ENCODE data around the gene ITGAE. TPM values are rescaled to one million over a fixed set of nuclear protein-coding genes. Genes with fewer than 3 reads are reported as not detected.

The ITGAE gene
- total RNA-seq, 4 donors from 2014 or later, result 2.8 to 46.8 (median 14.2) TPM

GRCh38 chr17:3799181-3799945, 1.6 kb downstream of the ITGAE start:
- Histone ChIP-seq H3K4me1 (no peaks in the 10 kb centered on the region), H3K27me3 (no peaks in the 10 kb centered on the region), H3K9me3 (no peaks in the 10 kb centered on the region), H3K27ac (no peak overlapping the region), H3K4me3 (no peak overlapping the region), H3K36me3 (no peaks in the 10 kb centered on the region)
- no peak for DNase-seq
- intact Hi-C loops (cut with DNase I; ENCODE audit: low total_unique reads), result no loop called here
- no peak for TF ChIP-seq POLR2A (IDR thresholded peaks at IDR 0.05)

DNA sequence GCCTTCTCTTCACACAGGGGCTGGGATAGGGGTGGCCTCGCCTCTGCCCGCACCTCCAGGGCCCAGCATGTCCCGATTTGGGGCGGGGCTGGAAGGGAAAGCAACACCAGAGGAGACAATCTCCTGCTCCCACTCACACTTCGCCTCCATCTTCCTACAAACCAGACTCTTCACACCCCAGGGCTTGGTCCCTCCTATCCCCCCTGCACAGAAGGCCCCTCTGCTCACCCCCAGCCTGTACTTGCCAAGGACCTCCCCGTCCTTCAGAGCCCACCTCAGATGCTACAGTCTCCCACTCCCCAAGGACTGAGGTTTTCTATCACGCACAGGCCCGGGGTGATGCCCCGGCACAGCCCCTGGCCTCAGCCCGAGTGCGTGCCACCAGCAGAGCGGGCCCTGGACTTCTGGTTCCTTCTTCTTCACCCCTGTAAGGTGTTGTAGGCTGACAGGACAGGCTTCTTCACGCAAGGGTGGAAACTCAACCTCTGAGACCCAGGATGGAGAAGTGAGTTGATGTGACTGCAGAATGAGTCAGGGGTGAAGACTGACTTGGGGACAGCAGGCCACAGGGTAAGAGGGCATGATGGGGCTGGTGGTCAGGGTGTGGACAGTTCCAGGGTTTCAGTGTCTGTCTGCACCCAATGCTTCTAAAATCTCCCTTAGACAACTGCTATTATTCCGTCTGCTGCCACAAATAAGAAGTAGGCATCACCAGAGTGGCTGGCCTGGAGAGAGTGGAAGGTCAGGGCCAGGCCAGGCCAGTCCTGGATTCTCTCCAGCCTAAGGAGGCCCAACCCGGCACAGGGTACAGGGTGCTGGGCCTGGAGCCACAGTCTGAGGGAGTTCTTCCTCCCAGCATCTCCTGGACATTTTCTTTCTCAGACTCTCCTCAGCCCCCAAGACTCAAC, 2.5 kb downstream of the ITGAE start:
- Histone ChIP-seq H3K9me3 (no peaks in the 10 kb centered on the region), H3K27ac (no peak overlapping the region), H3K36me3 (no peaks in the 10 kb centered on the region), H3K27me3 (no peaks in the 10 kb centered on the region), H3K4me3 (no peak overlapping the region), H3K4me1 (no peaks in the 10 kb centered on the region)
- DNase-seq, result no peak
- intact Hi-C loops (cut with DNase I; ENCODE audit: low total_unique reads), result no loop called here
- TF ChIP-seq, protein P1, sequence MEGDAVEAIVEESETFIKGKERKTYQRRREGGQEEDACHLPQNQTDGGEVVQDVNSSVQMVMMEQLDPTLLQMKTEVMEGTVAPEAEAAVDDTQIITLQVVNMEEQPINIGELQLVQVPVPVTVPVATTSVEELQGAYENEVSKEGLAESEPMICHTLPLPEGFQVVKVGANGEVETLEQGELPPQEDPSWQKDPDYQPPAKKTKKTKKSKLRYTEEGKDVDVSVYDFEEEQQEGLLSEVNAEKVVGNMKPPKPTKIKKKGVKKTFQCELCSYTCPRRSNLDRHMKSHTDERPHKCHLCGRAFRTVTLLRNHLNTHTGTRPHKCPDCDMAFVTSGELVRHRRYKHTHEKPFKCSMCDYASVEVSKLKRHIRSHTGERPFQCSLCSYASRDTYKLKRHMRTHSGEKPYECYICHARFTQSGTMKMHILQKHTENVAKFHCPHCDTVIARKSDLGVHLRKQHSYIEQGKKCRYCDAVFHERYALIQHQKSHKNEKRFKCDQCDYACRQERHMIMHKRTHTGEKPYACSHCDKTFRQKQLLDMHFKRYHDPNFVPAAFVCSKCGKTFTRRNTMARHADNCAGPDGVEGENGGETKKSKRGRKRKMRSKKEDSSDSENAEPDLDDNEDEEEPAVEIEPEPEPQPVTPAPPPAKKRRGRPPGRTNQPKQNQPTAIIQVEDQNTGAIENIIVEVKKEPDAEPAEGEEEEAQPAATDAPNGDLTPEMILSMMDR (IDR thresholded peaks at IDR 0.05), result no peak
- no peak for TF ChIP-seq POLR2A (IDR thresholded peaks at IDR 0.05)

DNA sequence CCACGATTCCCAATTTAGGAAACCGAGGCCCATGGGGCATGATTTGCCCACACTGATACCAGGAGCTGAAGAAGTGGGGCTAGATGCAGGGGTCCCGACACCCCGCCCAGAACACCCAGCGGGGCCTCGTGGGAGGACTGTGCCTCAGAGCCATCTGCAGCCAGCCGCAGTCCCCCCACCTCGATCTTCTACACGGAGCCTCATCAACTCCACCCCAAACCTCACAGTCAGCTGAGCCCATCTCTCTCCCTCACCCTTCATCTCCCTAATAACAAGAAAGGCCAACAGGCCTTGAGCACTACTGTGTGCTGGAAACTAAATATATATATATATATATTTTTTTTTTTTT, 4.2 kb downstream of the ITGAE start:
- H3K4me3 ChIP-seq, result no peak overlapping the region
- DNase-seq, result no peak
- H3K27ac ChIP-seq, result no peak overlapping the region
- TF ChIP-seq, protein P1 (IDR thresholded peaks at IDR 0.05), result no peak
- TF ChIP-seq POLR2A (IDR thresholded peaks at IDR 0.05), result no peak
- intact Hi-C loops (cut with DNase I; ENCODE audit: low total_unique reads), result no loop called here
- H3K4me1 ChIP-seq, result no peaks in the 10 kb centered on the region
- no peaks in the 10 kb centered on the region for H3K27me3 ChIP-seq
- H3K36me3 ChIP-seq, result no peaks in the 10 kb centered on the region
- H3K9me3 ChIP-seq, result no peaks in the 10 kb centered on the region

- intact Hi-C loops (cut with DNase I; ENCODE audit: low total_unique reads), result no loop called here
- DNase-seq, result no peak
- H3K27ac ChIP-seq, result no peak overlapping the region
- H3K9me3 ChIP-seq, result no peaks in the 10 kb centered on the region
- H3K36me3 ChIP-seq, result no peaks in the 10 kb centered on the region
- no peaks in the 10 kb centered on the region for H3K27me3 ChIP-seq
- TF ChIP-seq POLR2A (IDR thresholded peaks at IDR 0.05), result no peak
- TF ChIP-seq, protein P1 (IDR thresholded peaks at IDR 0.05), result no peak
- H3K4me1 ChIP-seq, result no peaks in the 10 kb centered on the region
- no peak overlapping the region for H3K4me3 ChIP-seq
These were observed 4.7 kb downstream of the ITGAE start for GRCh38 chr17:3796110-3796821.

GRCh38 chr17:3795390-3796102, 5.4 kb downstream of the ITGAE start:
- Histone ChIP-seq H3K4me1 (no peaks in the 10 kb centered on the region), H3K9me3 (no peaks in the 10 kb centered on the region), H3K27me3 (no peaks in the 10 kb centered on the region), H3K27ac (no peak overlapping the region), H3K36me3 (no peaks in the 10 kb centered on the region), H3K4me3 (no peak overlapping the region)
- no peak for DNase-seq
- intact Hi-C loops (cut with DNase I; ENCODE audit: low total_unique reads), result no loop called here
- no peak for TF ChIP-seq POLR2A (IDR thresholded peaks at IDR 0.05)
- TF ChIP-seq, protein P1 (IDR thresholded peaks at IDR 0.05), result no peak
